Measurements from ENCODE around the gene PTPN20. TPM values are rescaled to one million over a fixed set of nuclear protein-coding genes. Genes with fewer than 3 reads are reported as not detected.

Gene PTPN20
- total RNA-seq, 6 donors from 2014 or later, result 1.8 to 19.0 (median 3.4) TPM

- no peak overlapping the region for H3K4me3 ChIP-seq
- TF ChIP-seq POLR2A (IDR thresholded peaks at IDR 0.05), result no peak
- H3K4me1 ChIP-seq, result peaks cover 0 to 9% (median 6%) of the 10 kb centered on the region in 4 donors
- DNase-seq (peak in 1 of 2 donors; percentile 13), ATAC-seq (ENCODE audit: low FRiP score in 2 of 2) (no peak)
- 82 to 89% methylated on average over 16 to 20 of the region's 20 CpGs for WGBS, 2 donors
- no peaks in the 10 kb centered on the region for H3K36me3 ChIP-seq
- no peaks in the 10 kb centered on the region for H3K27me3 ChIP-seq
- H3K27ac ChIP-seq, result no peak overlapping the region
- H3K9me3 ChIP-seq, result no peaks in the 10 kb centered on the region
Observed at GRCh38 chr10:47046321-47047126, 135.3 kb downstream of the PTPN20 start.

DNA sequence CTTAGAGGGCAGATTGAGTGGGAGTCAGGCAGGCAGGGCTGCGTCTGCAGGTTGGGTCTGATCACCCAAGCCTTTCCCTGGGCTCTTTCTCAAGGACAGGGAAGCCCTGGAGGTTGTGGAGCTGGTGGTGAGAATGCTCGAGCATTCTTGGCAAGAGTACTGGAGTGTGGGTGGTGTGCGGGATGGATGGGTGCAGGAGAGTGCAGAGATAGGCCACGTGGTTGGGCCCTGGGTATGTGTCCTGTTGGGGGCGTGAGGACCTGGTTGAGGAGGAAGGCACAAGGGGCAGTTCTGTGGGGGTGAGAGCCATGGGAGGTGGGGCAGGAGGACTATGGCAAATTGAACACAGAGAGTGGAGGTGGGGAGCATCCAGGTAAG, 135.9 kb downstream of the PTPN20 start:
- DNase-seq, result peak in 1 of 2 donors; percentile 15
- ATAC-seq (ENCODE audit: low FRiP score in 2 of 2), result no peak
- 72 to 85% methylated on average over 5 of the region's 5 CpGs for WGBS, 2 donors

DNA sequence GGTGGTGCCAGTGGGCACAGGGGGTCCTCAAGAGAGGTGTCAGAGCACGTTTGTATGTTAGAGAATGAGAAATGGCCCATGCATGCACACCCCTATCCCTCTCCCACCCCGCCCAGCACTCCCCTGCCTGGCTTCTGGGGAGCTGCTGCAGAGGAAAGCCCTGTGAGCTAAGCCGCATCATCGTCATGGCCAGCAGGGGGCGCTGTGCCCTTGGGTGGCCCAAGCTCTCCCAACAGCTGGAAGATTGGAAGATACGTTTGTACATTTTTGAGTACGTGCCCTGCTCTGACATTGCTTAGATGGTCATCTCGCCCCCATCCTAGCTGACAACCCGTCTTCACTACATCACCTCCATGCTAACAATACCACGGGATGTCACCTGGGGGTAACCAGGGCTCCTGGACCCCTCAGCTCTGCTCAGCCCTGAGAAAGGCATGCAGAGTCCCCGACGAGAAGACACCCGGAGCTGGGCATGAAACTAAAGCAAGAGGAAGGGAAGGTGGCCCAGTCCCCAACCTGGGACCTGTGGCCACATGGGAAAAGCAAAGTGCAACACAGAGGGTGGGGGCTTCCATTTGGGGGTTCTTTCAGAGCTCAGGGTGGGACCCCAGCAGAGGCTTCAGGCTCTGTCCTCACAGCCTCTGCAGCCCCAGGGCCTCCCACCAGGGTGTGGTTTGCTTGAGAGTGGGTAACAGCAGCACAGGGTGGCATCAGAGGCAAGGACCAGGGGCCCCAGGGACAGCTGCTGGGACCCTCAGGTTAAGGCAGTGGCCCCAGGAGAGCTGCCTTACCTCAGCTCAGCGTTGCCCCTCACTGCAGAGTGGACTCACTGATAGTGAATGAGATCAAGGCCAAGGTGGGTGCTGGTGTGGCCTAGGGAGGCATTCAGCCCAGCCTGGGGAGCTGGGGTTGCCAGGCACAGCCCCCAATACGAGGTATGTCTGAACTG, 136.6 kb downstream of the PTPN20 start:
- peaks cover 0 to 9% (median 6%) of the 10 kb centered on the region in 4 donors for H3K4me1 ChIP-seq
- H3K9me3 ChIP-seq, result no peaks in the 10 kb centered on the region
- 46 to 50% methylated on average over 10 to 15 of the region's 15 CpGs for WGBS, 2 donors
- TF ChIP-seq EP300 (IDR thresholded peaks at IDR 0.05) (no peak), CTCF (IDR thresholded peaks at IDR 0.05) (peak; percentile 73 to 89 (median 83))
- no peaks in the 10 kb centered on the region for H3K27me3 ChIP-seq
- H3K4me3 ChIP-seq, result no peak overlapping the region
- no peak overlapping the region for H3K27ac ChIP-seq
- ATAC-seq (ENCODE audit: low FRiP score in 2 of 2), result peak; percentile 35 to 75
- DNase-seq, result peak; percentile 76 to 92
- no peaks in the 10 kb centered on the region for H3K36me3 ChIP-seq

More for the DNA sequence above, 135.9 kb downstream of the PTPN20 start:
- no peak overlapping the region for H3K4me3 ChIP-seq
- no peaks in the 10 kb centered on the region for H3K9me3 ChIP-seq
- TF ChIP-seq EP300 (IDR thresholded peaks at IDR 0.05) (no peak), CTCF (IDR thresholded peaks at IDR 0.05) (no peak), POLR2AphosphoS5 (IDR thresholded peaks at IDR 0.05) (no peak), POLR2A (IDR thresholded peaks at IDR 0.05) (no peak)
- H3K27me3 ChIP-seq, result no peaks in the 10 kb centered on the region
- H3K4me1 ChIP-seq, result peaks cover 0 to 9% (median 6%) of the 10 kb centered on the region in 4 donors
- H3K36me3 ChIP-seq, result no peaks in the 10 kb centered on the region
- H3K27ac ChIP-seq, result no peak overlapping the region

DNA sequence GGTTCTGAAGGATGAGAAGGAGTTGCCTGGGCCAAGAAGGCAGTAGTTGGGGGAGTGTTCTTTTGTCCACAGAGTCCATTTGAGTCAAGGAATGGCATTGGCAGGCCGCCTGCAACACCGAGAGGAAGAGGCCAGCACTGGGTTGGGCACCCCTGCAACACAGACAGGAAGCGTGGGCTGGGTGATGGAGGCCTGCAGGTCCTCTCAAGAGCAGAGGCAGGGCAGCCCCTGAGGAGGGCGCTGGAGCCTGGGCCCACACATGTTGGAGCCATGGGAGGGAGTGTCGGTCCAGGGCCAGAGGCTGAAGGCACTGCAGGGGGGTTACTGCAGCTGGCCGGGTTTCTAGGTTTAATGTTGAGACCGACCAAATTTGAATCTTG, 137.3 kb downstream of the PTPN20 start:
- Histone ChIP-seq H3K27me3 (no peaks in the 10 kb centered on the region), H3K36me3 (no peaks in the 10 kb centered on the region), H3K4me3 (no peak overlapping the region), H3K9me3 (no peaks in the 10 kb centered on the region), H3K4me1 (peaks cover 0 to 9% (median 6%) of the 10 kb centered on the region in 4 donors), H3K27ac (no peak overlapping the region)
- 50 to 100% methylated on average over 1 to 5 of the region's 7 CpGs for WGBS, 2 donors
- ATAC-seq (ENCODE audit: low FRiP score in 2 of 2), result no peak
- no peak for DNase-seq
- TF ChIP-seq POLR2AphosphoS5 (IDR thresholded peaks at IDR 0.05), result no peak
- TF ChIP-seq EP300 (IDR thresholded peaks at IDR 0.05), result no peak
- no peak for TF ChIP-seq POLR2A (IDR thresholded peaks at IDR 0.05)
- TF ChIP-seq CTCF (IDR thresholded peaks at IDR 0.05), result no peak
